ENCODE data around the gene SLC6A17. TPM values are rescaled to one million over a fixed set of nuclear protein-coding genes. Genes with fewer than 3 reads are reported as not detected.
A peak's percentile ranks its signal among the peaks of the same experiment; 100 is the strongest.

The SLC6A17 gene
- total RNA-seq, 1 experiment from 2014 or later = 0.24 TPM

- TF ChIP-seq ZSCAN18 (CRISPR knock-in tag; IDR thresholded peaks at IDR 0.05) (no peak), GRHL2 (CRISPR knock-in tag; IDR thresholded peaks at IDR 0.05; ENCODE audit: insufficient replicate concordance, severe bottlenecking) (no peak), ZNF416 (CRISPR knock-in tag; IDR thresholded peaks at IDR 0.05) (no peak), NFE2L1 (CRISPR knock-in tag; IDR thresholded peaks at IDR 0.05) (peak; percentile 59; the same call in 1 of the 2 replicates), PREB (CRISPR knock-in tag; IDR thresholded peaks at IDR 0.05; ENCODE audit: borderline replicate concordance) (peak; percentile 78; the same call in 1 of the 2 replicates), TCF7 (CRISPR knock-in tag; IDR thresholded peaks at IDR 0.05; ENCODE audit: low read depth) (no peak), HMGA2 (CRISPR knock-in tag; IDR thresholded peaks at IDR 0.05) (no peak), FOXJ3 (CRISPR knock-in tag; IDR thresholded peaks at IDR 0.05; ENCODE audit: borderline replicate concordance) (no peak), ERG (CRISPR knock-in tag; IDR thresholded peaks at IDR 0.05) (no peak), ELF4 (CRISPR knock-in tag; IDR thresholded peaks at IDR 0.05; ENCODE audit: low read depth) (0 out of 2 replicates have a peak, but pooled peaks have one; percentile 61), EMX1 (CRISPR knock-in tag; IDR thresholded peaks at IDR 0.05) (no peak), NR1H2 (CRISPR knock-in tag; IDR thresholded peaks at IDR 0.05) (no peak), ATF1 (CRISPR knock-in tag; IDR thresholded peaks at IDR 0.05) (0 out of 2 replicates have a peak, but pooled peaks have one; percentile 48), ZMAT4 (CRISPR knock-in tag; IDR thresholded peaks at IDR 0.05) (no peak), RORB (CRISPR knock-in tag; IDR thresholded peaks at IDR 0.05) (no peak), TEAD1 (CRISPR knock-in tag; IDR thresholded peaks at IDR 0.05) (peak; percentile 83), CBFB (CRISPR knock-in tag; IDR thresholded peaks at IDR 0.05; ENCODE audit: low read depth) (no peak), FOXP1 (CRISPR knock-in tag; IDR thresholded peaks at IDR 0.05; ENCODE audit: borderline replicate concordance) (peak; percentile 85)
Measured at GRCh38 chr1:110155878-110156522, 5.7 kb downstream of the SLC6A17 start (continued).

GRCh38 chr1:110158261-110158660 lies 8.0 kb downstream of the SLC6A17 start:
- Mint-ChIP-seq H3K9me3 (no peaks in the 10 kb centered on the region), H3K27me3 (ENCODE audit: low read depth) (peaks cover 38% of the 10 kb centered on the region), H3K4me3 (no peak overlapping the region), H3K27ac (no peak overlapping the region), H3K36me3 (no peaks in the 10 kb centered on the region), H3K4me1 (peaks cover 6% of the 10 kb centered on the region)
- ATAC-seq (no peak), DNase-seq (ENCODE audit: low spot score) (no peak)
- ChIA-PET POLR2A (no interaction called here), CTCF (interaction anchor here (0.6 to 1.4 kb wide), 2 partner anchors 9 to 73 kb away, joined by 3 to 4 read pairs; no protein-coding TSS in a partner anchor)
- TF ChIP-seq NR3C1 (CRISPR knock-in tag; conservative IDR thresholded peaks at IDR 0.05; ENCODE audit: low read depth) (no peak), KAT7 (CRISPR knock-in tag; IDR thresholded peaks at IDR 0.05; ENCODE audit: borderline replicate concordance) (no peak), ESRRA (CRISPR knock-in tag; IDR thresholded peaks at IDR 0.05; ENCODE audit: borderline replicate concordance) (no peak), ZNF425 (CRISPR knock-in tag; conservative IDR thresholded peaks at IDR 0.05) (no peak), EMX1 (CRISPR knock-in tag; IDR thresholded peaks at IDR 0.05) (no peak), NFYB (CRISPR knock-in tag; conservative IDR thresholded peaks at IDR 0.05; ENCODE audit: low read depth) (no peak), ZNF138 (CRISPR knock-in tag; conservative IDR thresholded peaks at IDR 0.05) (no peak), TEAD1 (CRISPR knock-in tag; IDR thresholded peaks at IDR 0.05) (no peak), JUN (CRISPR knock-in tag; IDR thresholded peaks at IDR 0.05) (no peak), ZNF532 (CRISPR knock-in tag; IDR thresholded peaks at IDR 0.05; ENCODE audit: borderline replicate concordance) (no peak)
